Germinal center (tissue), 1 donor: ENCODE data around the gene NCOA1.

Experiments used
- DNase-seq: peaks from one replicate; pipeline ENCODE4 v3.0.0; 2012; ENCODE audit warnings: mixed read lengths, low spot score

The NCOA1 gene

DNA sequence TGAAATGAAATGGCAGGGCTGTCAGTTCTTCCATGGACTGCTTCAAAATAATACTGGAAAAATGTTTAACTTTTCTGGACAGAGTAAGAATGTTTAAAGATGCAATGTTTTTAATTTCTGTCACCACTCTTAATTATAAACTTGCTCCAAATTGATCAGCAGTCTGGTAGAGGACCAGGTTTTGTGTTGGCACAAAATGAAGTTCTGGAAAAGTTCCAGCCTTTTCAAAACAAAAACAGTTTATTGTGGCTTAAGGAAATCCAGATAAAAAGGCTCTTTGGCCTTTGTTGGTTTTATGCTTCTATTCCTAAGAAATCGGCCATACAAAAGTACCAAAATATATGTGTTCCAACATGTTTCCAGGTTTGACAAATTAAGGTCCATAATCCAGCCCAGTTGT, 253.3 kb downstream of the NCOA1 start:
- DNase-seq, result no peak

DNA sequence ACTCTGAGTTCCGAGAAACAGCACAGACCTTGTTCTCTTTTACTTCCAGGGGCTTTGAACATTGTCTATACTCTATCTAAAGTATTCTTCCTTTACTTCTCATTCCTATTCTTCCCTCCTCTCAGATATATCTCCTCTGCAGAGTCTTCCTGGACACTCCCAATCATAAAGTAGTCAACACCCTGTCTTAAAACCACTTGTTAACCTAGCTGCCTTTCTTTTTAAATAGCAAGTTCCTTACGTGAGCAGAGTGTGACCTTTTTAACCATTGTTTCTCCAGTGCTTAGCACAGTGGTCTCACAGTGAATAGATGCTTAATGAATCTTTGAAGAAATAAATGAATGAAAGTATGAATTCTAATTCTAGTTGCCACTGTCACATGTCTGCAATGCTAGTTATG, 254.8 kb downstream of the NCOA1 start:
- DNase-seq, result no peak

DNA sequence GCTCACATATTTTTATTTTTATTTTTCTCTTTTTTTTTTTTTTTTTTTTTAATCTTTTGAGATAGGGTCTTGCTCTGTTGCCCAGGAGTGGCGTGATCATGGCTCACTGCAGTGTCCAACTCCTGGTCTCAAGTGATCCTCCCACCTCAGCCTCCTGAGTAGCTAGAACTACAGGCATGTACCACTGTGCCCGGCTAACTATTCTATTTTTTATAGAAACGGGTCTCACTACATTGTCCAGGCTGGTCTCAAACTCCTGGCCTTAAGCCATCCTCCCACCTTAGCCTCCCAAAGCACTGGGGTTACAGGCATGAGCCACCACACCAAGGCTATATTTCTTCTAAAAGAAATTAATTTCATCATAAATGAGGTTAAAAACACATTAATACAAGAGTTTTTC, 256.2 kb downstream of the NCOA1 start:
- DNase-seq, result no peak

DNA sequence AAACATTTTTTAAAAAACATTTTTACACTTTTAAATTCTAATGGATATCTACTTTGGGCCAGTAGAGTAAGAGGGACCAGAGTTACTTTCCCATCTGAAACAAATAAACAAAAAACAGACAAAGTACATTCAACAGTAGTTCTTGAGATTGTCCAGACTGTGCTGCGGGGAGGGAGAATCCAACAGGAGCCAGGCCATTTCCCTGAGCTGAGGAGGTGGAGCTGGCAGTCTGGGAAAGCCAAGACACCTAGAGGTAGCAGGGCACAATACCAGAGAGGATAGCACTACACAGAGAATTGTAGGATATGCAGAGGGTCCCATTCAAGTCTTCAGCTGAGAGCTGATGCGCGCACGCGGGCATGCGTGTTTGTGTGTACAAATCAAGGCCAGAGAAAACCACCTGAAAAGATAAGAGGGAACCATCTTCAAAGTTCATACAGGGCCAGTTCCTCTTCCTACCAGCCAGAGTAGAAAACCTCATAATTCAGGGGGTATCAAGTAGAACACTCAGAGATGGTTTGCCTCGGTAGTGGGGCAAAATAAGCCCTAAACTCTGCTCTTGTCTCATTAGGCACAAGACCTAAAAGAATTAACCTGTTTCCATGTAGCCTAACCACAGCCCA, 258.1 kb downstream of the NCOA1 start:
- no peak for DNase-seq

DNA sequence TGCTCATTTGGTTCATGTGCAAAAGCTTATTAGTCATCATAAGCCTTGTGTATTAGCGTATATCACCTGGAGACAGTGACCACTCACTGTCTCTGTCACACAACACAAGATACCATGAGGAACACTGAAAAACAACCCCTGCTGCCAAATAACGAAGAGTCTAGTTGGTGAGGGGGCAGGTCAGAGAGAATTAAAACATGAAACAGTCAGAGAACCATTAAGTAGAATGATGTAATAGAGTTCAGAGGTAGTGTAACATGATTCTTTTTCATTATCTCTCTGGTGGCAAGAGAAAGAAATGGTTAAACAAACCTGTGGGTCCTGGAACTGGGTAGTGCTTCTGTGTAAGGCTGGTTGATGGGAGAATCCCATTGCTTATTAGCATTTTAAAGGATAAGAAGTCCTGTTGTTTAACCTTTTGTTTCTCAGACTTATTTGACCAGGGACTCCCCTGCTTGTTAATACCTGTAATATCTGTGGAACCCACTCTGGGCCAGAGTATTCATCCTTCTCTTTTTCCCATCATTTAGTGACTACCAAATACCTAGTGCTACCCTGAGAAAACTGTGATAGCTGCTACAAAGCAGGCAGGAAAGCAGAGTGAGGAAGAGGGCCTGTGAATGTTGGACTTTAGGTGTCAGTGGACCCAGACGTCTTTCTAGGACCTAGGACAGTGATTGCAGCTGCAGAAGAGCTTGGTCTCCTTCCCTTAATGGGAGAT, 264.1 kb downstream of the NCOA1 start:
- DNase-seq, result no peak

DNA sequence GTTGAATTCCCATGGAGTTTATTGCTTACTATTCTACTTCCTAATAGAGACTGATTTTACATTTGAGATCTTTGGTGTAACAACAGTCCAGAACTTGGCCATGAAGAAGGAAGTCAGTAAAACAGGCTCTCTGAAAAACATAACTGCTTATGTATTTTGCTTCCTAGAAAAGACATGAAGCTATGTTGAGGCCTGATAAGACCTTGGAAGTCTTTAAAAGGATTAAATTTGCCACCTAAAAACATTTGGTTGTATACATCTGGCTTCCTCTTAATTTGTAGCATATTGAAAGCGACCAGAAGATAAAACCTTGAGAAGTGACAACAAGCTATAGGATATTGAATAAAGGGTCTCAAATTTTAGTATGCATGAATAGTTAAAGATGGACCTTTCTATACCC, 265.7 kb downstream of the NCOA1 start:
- no peak for DNase-seq

DNA sequence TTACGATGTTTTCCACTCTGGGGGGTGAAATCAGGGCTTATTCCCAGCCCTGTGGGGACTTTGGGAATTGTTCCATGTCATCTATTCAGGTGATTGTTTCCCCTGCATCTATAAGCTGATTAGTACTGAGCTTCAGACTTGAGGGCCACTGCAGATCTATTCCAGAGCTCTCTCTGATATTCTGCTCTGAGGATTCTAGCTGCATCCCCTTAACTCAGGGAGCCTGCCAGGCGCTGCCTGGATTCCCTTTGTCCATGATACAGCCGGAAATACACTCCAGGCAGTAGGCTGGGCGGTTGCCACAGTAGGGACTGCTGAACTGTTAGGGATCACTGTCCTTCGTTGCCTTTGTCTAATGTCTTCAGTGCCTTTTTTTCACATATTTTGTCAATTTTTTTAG, 270.8 kb downstream of the NCOA1 start:
- no peak for DNase-seq

DNA sequence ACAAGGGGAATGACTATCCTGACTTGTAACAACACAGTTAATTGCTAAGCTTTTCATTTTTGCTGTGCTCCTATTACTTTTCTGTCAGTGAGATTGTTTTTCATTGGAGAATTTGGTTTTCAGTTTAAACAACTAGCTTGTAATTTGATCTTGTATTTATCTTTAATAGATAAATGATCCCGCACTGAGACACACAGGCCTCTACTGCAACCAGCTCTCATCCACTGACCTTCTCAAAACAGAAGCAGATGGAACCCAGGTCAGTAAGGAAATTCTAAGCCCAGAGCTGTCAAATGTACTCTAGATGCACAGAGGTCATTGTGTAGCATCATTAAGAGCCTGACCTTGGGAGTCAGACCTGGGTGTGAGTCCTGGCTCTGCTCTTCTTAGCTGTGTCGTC, 271.5 kb downstream of the NCOA1 start:
- no peak for DNase-seq

DNA sequence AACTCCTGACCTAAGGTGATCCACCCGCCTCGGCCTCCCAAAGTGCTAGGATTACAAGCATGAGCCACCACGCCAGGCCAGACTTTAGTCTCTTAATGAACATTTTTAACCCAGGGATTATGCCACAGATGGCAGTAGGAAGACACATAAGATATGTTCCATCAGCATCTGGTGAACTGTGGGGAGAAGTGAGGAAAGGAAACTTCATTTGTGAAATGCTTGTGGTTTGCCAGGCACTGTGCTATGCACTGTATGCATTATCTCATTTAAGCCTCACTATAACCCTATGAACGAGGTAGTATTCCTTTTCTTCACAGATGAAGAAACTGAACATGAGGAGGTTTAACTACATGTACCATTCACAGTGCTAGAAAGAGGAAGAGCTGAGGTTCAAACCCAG, 272.8 kb downstream of the NCOA1 start:
- DNase-seq, result no peak

DNA sequence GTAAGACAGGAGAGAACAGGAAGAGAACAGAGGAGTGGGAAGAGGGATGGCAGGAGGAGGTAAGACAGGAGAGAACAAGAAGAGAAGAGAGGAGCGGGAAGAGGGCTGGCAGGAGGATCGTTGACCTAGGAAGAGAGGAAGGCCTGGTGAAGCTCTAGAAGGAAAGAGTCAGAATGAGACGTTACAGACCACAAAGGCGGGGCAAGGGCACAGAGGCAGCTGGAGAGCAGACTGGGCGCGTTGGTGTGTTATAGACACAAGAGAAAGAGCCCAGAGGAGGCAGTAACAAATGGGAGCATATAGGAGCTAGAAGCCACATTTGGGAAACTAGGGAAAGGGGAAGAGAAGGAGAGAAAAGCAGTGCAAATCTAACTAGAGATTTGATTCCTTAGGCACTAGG, 275.6 kb downstream of the NCOA1 start:
- DNase-seq, result no peak

DNA sequence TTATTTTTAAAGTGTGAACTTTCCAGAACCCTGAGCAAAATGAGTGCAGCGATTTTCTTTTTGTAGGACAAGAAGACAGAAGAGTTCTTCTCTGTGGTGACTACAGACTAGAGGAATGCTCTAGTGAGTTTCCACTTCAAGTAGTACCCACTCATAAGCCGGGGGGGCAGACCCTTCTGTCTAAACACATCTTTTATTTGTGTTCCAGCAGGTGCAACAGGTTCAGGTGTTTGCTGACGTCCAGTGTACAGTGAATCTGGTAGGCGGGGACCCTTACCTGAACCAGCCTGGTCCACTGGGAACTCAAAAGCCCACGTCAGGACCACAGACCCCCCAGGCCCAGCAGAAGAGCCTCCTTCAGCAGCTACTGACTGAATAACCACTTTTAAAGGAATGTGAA, 277.0 kb downstream of the NCOA1 start:
- DNase-seq, result no peak

DNA sequence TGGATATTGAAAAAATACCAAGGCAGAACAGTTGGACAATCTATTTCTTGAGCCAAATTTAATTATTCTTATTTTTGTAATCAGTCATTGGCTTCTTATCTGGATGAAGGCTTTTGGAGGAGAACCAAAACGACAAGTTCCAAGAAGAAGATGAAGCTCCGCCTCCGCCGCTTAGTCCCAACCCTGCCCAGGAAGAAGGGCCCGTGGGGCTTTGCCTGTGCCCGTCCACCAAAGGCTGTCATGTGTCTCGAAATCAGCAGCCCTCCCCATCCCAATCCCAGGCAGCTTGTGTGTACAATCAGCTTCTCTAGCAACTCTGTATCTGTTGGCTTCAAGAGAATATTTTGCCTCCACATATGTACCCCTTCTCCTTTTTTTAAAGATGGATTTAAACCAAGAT, 277.5 kb downstream of the NCOA1 start:
- no peak for DNase-seq

DNA sequence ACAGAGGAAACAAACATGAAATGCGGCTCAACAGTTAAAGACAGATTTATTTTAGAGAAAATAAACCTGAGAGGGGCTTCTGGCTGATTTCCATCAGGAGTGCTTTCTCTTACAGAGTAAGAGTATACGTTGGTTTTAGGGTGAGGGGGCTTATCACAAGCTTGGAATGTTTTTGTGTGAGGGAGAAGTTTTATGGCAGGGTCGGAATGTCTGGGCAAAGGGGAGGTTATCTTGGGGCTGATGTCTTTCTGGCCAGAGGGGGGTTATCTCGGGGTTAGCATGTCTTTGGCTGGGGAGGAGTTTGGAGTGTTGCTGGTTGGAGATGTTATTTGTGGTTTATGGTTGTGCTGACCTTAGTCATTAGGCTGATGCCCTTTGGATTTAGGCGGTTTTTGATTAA, 280.0 kb downstream of the NCOA1 start:
- no peak for DNase-seq

DNA sequence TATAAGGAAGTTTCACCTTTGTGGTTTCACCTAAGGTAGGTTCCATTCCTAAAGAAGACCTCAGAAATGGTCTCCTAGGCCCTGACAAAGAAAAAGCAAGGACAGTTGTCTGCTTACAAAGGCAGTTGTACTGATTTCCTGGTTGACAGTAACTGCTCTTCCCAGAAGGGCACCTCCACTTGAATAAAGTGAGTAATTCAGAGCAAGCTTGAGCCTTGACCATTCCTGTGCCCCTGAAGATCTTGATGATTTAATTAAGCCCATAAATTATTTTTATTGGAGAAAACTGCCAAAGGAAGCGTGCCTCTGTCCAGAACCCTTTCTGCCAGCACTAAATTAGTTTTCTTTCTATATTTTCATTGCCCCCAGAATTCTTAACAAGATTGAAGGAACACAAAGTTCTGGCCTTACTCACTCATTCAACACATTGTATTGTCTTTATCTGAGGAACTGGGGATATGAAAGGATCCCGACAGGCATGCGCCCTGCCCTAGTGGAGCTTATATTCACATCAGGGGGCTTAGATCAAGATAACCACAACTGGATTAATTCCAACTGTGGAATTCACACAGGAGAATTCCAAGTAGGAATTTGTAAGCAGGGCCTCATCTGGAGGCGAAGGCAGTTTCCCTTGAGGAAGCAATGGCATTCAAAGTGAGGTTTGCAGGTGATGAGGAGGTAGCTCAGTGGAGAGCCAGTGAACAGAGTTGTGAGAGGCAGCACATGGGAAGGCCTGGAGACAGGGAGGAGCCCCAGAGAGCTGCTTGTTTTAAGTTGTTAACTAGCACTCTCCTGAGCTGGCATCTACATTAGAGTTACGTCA, 280.9 kb downstream of the NCOA1 start:
- no peak for DNase-seq

DNA sequence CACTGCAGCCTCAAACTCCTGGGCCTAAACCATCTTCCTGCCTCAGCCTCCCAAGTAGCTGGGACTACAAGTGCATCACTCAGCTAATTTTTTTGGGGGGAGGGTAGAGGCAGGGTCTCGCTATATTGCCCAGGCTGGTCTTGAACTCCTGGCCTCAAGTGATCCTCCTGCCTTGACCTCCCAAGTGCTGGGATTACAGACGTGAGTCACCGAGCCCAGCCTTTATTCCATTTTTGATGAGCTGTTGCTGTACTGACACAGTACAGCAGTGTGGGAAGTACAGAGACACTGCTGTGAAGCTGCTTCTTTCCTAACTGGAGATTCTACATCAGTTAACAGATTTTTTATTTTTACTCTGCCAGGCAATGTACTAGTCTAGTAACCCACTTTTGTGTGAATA, 283.3 kb downstream of the NCOA1 start:
- no peak for DNase-seq

DNA sequence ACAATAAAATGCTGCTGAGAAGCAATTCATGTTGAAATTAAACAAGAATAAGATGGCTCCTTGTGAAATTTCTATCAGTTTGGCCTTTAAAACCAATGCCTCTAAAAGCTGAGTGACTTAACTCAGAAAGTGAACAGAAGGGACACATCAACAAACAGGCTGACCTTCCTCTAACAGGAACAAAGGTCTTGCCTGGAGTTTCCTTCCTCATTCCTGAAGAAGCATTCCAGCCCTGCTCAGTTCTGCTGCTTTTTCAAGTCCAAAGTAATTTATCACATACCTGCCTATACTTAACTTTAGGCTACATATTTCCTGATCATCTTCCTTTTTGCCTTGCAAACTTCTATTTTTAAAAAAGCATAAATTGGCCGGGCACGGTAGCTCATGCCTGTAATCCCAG, 288.1 kb downstream of the NCOA1 start:
- no peak for DNase-seq

DNA sequence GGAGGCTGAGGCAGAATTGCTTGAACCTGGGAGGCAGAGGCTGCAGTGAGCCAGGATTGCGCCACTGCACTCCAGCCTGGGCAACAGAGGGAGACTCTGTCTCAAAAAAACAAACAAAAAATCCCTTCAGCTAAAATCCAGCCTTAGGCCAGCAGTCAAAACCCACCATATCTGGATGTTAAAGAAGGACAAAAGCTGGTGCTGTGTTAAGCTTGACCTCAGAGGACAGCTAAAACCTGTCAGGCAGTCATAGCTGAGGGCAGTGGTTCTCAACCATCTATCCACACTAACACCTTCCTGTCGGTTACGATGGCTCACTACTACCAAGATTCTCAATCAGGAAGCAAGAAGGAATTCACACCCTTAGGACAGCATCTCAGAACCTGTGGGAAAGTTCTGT, 292.6 kb downstream of the NCOA1 start:
- no peak for DNase-seq

DNA sequence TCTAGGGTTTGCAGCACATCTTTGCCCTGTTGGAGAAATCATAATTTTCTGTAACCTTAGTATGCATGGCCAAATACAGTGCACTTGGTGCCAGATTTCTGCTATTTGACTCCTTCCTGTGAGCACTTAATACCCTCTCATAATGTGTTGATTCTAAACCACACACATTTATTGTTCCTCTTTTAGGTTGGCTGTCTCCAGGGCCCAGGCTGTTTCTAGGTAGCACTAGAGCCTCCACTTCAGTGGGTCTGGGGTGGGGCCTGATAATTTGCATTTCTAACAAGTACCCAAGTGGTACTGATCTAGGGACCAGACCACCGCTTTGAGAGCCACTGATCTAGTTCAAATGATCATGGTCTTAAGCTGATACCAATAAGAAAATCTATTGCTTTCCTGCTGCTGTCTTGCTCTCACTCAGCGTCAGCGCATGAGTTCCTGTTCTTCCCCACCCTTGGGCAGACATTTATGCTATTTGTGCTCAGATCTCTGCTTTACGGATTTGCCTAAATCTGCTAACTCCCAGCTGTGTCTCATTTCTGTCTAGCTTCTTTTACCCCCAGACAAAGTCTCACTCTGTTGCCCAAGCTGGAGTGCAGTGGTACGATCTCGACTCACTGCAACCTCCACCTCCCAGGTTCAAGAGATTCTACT, 294.7 kb downstream of the NCOA1 start:
- peak; percentile 62 for DNase-seq

DNA sequence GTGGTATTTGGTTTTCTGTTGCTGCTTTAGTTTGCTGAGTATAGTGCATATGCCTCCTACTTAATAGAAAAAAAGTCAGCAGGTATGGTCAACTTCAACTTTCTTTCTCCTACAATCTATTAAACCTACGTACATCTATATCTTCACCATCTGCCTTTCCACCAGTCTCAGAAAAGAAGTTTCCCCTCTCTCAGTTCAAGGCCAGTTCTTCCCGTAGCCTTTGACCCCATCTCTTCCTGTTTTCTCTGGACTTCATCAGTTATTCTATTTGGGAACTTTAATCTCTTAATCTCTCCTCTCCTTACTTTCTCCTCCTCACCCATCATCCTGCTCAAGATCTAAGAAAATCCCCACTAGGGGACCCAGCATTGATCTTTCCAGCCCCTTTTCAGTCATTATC, 296.5 kb downstream of the NCOA1 start:
- DNase-seq, result no peak

DNA sequence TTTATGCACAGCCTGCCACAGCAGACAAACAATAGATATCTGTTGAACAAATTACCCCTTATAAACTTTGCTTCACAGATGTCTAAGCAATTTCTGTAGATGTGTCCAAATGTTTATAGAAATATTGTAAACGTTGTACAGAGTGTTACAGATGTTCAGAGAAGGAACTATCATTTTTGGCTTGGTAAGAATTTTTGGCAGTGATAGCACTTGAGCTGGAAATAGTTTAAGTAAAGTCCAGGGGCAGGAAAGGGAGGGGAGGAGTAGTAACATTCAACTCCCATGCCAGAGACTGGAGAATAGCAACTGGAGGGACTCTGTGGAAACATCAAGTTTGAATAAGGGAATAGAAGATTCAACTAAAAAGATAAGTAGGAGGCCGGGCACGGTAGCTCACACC, 297.8 kb downstream of the NCOA1 start:
- no peak for DNase-seq

DNA sequence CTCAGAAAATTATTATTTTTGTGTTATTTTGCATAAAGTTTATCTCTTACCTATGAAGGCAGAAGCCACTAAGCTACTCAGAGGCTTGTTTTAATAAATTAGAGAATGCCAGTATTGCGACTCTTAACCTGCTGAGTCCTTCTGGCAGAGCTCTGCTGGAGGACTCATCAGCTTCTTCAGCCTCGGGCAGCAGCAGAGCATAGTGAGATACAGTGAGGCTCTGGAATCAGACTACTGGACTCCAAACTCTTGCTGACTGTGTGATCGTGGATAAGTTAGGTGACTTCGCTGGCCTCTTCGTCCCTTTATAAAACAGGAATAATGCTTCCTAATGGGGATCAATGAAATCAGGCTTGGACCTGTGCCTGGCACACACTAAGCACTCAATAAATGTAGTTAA, 300.4 kb downstream of the NCOA1 start:
- no peak for DNase-seq

DNA sequence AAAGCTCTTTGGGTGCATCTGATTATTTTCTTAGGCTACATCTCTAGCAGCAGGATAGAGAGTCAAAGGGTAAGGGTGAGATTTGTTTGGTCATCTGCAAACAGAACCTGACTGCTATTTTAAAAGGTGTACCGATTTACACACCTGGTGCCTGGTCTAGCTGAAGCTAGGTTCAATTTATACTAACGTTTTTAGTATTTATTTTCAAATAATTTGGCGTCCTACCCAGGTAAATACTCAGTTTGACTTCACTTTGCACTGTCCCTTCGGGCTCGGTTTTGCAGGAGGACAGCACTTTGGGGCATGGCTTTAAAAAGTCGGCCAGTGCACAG, 301.5 kb downstream of the NCOA1 start:
- DNase-seq, result no peak
